NCI-H510A treated with DMSO at 0.1 percent for 48 hours (cell line): ENCODE data around the gene ISG20.

Experiments
- DNase-seq: peaks from one replicate; lab custom pipeline; 2025; lab: John Stamatoyannopoulos, UW

Gene ISG20

GRCh38 chr15:88688394-88688933 lies 49.6 kb downstream of the ISG20 start:
- DNase-seq: no peak

- no peak for DNase-seq
These were observed 51.5 kb downstream of the ISG20 start for GRCh38 chr15:88690331-88690730.

GRCh38 chr15:88693191-88693590 lies 54.4 kb downstream of the ISG20 start:
- DNase-seq: no peak

- no peak for DNase-seq
These were observed 56.3 kb downstream of the ISG20 start for GRCh38 chr15:88695101-88695500.

- no peak for DNase-seq
These were observed 57.0 kb downstream of the ISG20 start for GRCh38 chr15:88695691-88696251.

- no peak for DNase-seq
These were observed 57.4 kb downstream of the ISG20 start for GRCh38 chr15:88696254-88696653.

- DNase-seq: no peak
These were observed 58.5 kb downstream of the ISG20 start for GRCh38 chr15:88697276-88697675.

GRCh38 chr15:88699861-88700260 lies 61.0 kb downstream of the ISG20 start:
- DNase-seq: no peak

- no peak for DNase-seq
These were observed 61.9 kb downstream of the ISG20 start for GRCh38 chr15:88700716-88701115.

- DNase-seq: peak; percentile 2
These were observed 62.8 kb downstream of the ISG20 start for GRCh38 chr15:88701561-88702095.

GRCh38 chr15:88702983-88703382 lies 64.2 kb downstream of the ISG20 start:
- DNase-seq: no peak

GRCh38 chr15:88703533-88703932 lies 64.7 kb downstream of the ISG20 start:
- DNase-seq: no peak

- DNase-seq: peak; percentile 12
These were observed 66.3 kb downstream of the ISG20 start for GRCh38 chr15:88704791-88705768.

GRCh38 chr15:88705769-88706165 lies 67.0 kb downstream of the ISG20 start:
- no peak for DNase-seq
